Left lung (tissue), 10 donors: Measurements from ENCODE around the gene NACC1. TPM values are rescaled to one million over a fixed set of nuclear protein-coding genes. Genes with fewer than 3 reads are reported as not detected.

Source experiments
- ATAC-seq: fragments of 200-7000 bp; cut with Tn5 transposase; one replicate; pipeline ENCODE4 v1.9.1; 2020; ENCODE audit warnings: moderate library complexity
- DNase-seq, 4 donors: peaks; one replicate each; pipeline ENCODE4 v3.0.0-alpha.2; 2013 to 2020
- H3K27ac ChIP-seq, 2 donors: fragments of 200-600 bp; sonication (generic) in 1 of 2; one replicate each; pipeline versions ENCODE4 v1.5.0 to v1.8.0; 2020 to 2021
- H3K27me3 ChIP-seq, 2 donors: fragments of 200-600 bp; sonication (generic) in 1 of 2; one replicate each; pipeline versions ENCODE4 v1.5.0 to v1.8.0; 2020 to 2021
- H3K36me3 ChIP-seq, 2 donors: fragments of 200-600 bp; sonication (generic) in 1 of 2; one replicate each; pipeline versions ENCODE4 v1.5.0 to v1.8.0; 2020 to 2021
- H3K4me1 ChIP-seq, 2 donors: fragments of 200-600 bp; one replicate each; pipeline ENCODE4 v1.8.0; 2021
- H3K4me3 ChIP-seq, 2 donors: fragments of 200-600 bp; sonication (generic) in 1 of 2; one replicate each; pipeline versions ENCODE4 v1.5.0 to v1.8.0; 2020 to 2021; ENCODE audit warnings: mild to moderate bottlenecking in 1 of 2
- H3K9me3 ChIP-seq, 2 donors: fragments of 200-600 bp; sonication (generic) in 1 of 2; one replicate each; pipeline versions ENCODE4 v1.5.0 to v1.8.0; 2020 to 2021
- intact Hi-C, 2 donors: fragments of 100-400 bp; cut with DNase I; formaldehyde crosslinking; loops; one replicate each; pipeline versions ENCODE4 v1.11.2 to v1.14.2; 2022
- polyA plus RNA-seq, 6 donors: library from polyadenylated mRNA; unstranded; fragments of 120-200 nt; gene quantifications; one replicate each; pipeline ENCODE4 v1.2.1, GENCODE V29; 2013; ENCODE audit not compliant: insufficient read length in 6 of 6
- total RNA-seq, 2 donors: library from RNA; stranded (reverse); fragmentation: NEBNext Ultra II Directional; extraction: Animal tissue kit (Norgen Biotek cat#: 25700); gene quantifications; one replicate each; pipeline ENCODE4 v1.2.1, GENCODE V29; 2021
- TF ChIP-seq, protein P1 (sequence below), 2 donors: fragments of 200-600 bp; sonication (generic) in 1 of 2; IDR thresholded peaks; one replicate each; pipeline versions ENCODE4 v1.5.0 to v1.8.0; 2021; ENCODE audit warnings: antibody characterized with exemption in 2 of 2
- donor health status: DM: no; HTN: yes; CAD: no.
- donor health status: DM: no; HTN: no; CAD: no.

NACC1 gene
- total and polyA plus RNA-seq, 8 donors, result 14.9 to 92.5 (median 21.1) TPM

DNA sequence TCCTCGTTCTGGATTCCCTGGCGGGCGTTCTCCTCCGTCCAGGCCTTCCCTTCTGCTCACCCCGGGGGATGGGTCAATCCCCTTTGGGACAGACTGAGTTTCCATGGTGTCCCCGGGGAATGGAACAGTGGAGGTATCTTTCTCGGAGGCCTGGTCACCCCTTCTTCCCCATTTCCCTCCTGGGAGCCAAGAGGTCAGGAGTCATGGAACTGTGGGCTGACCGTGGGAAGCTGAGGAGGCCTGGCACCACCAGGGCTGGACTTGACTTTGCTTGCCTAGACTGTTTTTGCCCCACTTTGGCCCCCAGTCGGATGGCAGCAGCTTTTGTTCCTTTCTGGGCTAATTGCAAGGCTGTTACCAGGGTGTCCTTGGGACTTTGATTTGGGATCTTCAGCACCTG lies 2.0 kb downstream of the NACC1 start:
- H3K27me3 ChIP-seq, result no peaks in the 10 kb centered on the region

DNA sequence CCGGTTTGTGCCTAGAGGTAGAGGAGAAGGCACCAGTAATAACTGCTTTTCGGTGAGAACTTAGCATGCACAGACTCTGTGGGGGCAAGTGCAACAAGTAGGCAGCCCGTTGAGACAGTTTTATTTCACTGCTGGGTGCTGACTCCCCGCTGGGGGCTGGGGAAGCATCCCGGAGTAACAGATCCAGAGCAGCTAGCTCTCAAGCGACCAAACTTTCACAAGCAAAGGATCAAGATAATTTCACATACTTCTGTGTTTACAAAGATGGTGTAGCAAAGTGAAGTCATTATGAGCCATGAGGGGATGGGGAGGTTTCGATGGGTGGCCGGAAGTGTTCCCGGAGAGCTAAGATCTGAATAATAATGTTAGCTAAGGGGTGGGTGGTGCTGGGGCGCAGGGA lies 2.8 kb downstream of the NACC1 start:
- Histone ChIP-seq H3K36me3 (peaks cover 0 to 18% of the 10 kb centered on the region in 2 donors), H3K27ac (no peak overlapping the region), H3K9me3 (no peaks in the 10 kb centered on the region), H3K4me3 (no peak overlapping the region), H3K4me1 (peaks cover 18 to 41% of the 10 kb centered on the region in 2 donors), H3K27me3 (no peaks in the 10 kb centered on the region)
- TF ChIP-seq, protein P1, sequence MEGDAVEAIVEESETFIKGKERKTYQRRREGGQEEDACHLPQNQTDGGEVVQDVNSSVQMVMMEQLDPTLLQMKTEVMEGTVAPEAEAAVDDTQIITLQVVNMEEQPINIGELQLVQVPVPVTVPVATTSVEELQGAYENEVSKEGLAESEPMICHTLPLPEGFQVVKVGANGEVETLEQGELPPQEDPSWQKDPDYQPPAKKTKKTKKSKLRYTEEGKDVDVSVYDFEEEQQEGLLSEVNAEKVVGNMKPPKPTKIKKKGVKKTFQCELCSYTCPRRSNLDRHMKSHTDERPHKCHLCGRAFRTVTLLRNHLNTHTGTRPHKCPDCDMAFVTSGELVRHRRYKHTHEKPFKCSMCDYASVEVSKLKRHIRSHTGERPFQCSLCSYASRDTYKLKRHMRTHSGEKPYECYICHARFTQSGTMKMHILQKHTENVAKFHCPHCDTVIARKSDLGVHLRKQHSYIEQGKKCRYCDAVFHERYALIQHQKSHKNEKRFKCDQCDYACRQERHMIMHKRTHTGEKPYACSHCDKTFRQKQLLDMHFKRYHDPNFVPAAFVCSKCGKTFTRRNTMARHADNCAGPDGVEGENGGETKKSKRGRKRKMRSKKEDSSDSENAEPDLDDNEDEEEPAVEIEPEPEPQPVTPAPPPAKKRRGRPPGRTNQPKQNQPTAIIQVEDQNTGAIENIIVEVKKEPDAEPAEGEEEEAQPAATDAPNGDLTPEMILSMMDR (IDR thresholded peaks at IDR 0.05), result no peak
- intact Hi-C loops, result no loop called here
- no peak for DNase-seq
- no peak for ATAC-seq

More for the DNA sequence above, 2.0 kb downstream of the NACC1 start:
- ATAC-seq (no peak), DNase-seq (no peak)
- TF ChIP-seq, protein P1 (IDR thresholded peaks at IDR 0.05), result no peak
- Histone ChIP-seq H3K36me3 (peaks cover 0 to 13% of the 10 kb centered on the region in 2 donors), H3K27ac (no peak overlapping the region), H3K9me3 (no peaks in the 10 kb centered on the region), H3K4me3 (no peak overlapping the region), H3K4me1 (peaks cover 22 to 48% of the 10 kb centered on the region in 2 donors)
- intact Hi-C loops, result no loop called here

DNA sequence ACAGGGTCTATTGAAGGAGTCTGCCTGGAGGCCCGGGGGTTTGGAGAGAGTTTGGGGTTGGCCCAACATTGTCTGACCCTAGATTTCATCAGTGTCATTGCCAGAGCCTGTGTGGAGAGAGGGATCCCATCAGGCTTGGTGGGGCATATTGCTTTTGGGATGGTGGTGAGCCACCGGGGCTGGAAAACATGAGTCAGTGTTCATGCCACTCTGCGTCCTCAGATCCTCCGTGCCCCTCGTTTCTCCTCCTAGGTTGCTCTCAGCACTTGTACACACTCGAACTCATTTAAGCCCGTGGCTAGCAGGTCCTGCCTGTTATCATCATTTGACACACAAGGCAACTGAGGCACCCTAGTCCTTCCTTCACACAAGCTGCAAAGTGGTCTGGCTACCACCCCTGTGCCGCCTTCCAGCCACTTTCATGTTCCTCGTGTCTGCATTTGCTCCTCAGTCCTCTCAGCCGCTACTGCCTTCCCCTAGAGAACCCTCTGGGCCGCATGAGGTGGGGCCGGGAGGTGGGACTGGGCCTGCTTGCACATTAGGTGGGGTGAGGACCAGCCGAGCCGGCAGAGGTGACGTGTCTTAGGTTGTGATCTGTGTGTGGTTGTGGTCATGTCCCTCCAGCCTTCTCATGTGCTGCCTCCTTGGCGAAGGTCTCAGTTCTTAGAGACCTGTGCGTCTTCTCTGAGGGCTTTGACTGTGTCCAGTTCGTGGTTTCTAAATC lies 3.6 kb downstream of the NACC1 start:
- DNase-seq (no peak), ATAC-seq (no peak)
- H3K36me3 ChIP-seq, result peaks cover 0 to 27% of the 10 kb centered on the region in 2 donors
- intact Hi-C loops, result no loop called here
- peaks cover 15 to 36% of the 10 kb centered on the region in 2 donors for H3K4me1 ChIP-seq
- TF ChIP-seq, protein P1 (IDR thresholded peaks at IDR 0.05), result no peak
- H3K4me3 ChIP-seq, result no peak overlapping the region
- H3K9me3 ChIP-seq, result no peaks in the 10 kb centered on the region
- H3K27ac ChIP-seq, result no peak overlapping the region
- no peaks in the 10 kb centered on the region for H3K27me3 ChIP-seq

DNA sequence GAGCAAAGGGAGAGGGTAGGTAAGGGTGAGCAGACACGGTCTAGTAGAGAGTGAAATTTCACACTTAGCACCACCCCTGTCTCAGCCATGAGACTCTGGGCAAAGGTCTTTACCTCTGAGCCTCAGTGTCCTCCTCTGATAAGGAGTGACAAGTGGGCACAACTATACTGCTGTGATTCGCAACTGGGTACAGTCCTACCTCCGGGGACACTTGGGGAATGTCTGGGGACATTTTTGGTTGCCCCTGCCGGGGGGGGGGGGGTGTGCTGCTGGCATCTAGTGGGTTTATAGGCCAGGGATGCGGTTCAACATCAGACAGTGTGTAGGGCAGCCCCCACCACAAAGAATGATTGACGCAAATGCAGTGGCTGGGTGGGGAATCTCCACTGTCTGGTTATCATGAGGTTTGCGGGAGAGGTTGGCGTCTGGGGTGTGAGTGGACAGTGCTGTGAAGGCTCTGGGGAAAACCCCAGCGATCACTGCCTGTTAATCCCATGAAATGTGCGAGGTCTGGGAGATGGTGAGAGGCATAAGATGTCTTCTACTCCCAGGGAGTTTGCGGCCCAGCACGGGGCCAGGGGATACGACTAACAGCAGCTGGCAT lies 4.3 kb downstream of the NACC1 start:
- no peak overlapping the region for H3K27ac ChIP-seq
- intact Hi-C loops, result no loop called here
- DNase-seq, result no peak
- ATAC-seq, result no peak
- no peaks in the 10 kb centered on the region for H3K9me3 ChIP-seq
- peaks cover 0 to 28% of the 10 kb centered on the region in 2 donors for H3K36me3 ChIP-seq
- TF ChIP-seq, protein P1 (IDR thresholded peaks at IDR 0.05), result no peak
- no peak overlapping the region for H3K4me3 ChIP-seq
- H3K27me3 ChIP-seq, result no peaks in the 10 kb centered on the region
- peaks cover 15 to 29% of the 10 kb centered on the region in 2 donors for H3K4me1 ChIP-seq
